HepG2 (cell line): Measurements from ENCODE around the gene POLR1C. TPM values are rescaled to one million over a fixed set of nuclear protein-coding genes. Genes with fewer than 3 reads are reported as not detected.
A peak's percentile ranks its signal among the peaks of the same experiment; 100 is the strongest.

Experiments used
- HNF4A ChIP-seq: sonication (generic); formaldehyde crosslinking; IDR thresholded peaks from 2 replicates; pipeline ENCODE4 v1.4.0; 2020; ENCODE audit warnings: missing genetic modification reagents
- IRF1 ChIP-seq: sonication (generic); formaldehyde crosslinking; IDR thresholded peaks from 2 replicates; pipeline ENCODE4 v1.4.0; 2020; ENCODE audit warnings: low read depth, mild to moderate bottlenecking, missing genetic modification reagents
- KLF16 ChIP-seq, 2 experiments: sonication (generic) in 1 of 2; formaldehyde crosslinking in 1 of 2; IDR thresholded peaks; 2 replicates each; pipeline versions ENCODE4 v1.6.1 to v1.8.0; 2016 to 2023; ENCODE audit warnings: missing genetic modification reagents in 2 of 2, missing compliant biosample characterization in 1 of 2
- LBX2 ChIP-seq: sonication (generic); formaldehyde crosslinking; IDR thresholded peaks from 2 replicates; pipeline ENCODE4 v1.5.0; 2020; ENCODE audit warnings: missing genetic modification reagents, mild to moderate bottlenecking, borderline replicate concordance
- NPAS2 ChIP-seq: sonication (generic); formaldehyde crosslinking; IDR thresholded peaks from 2 replicates; pipeline ENCODE4 v1.8.0; 2022; ENCODE audit warnings: mild to moderate bottlenecking, missing genetic modification reagents, borderline replicate concordance
- NR2F2 ChIP-seq: IDR thresholded peaks from 2 replicates; pipeline ENCODE4 v1.6.1; 2012; ENCODE audit warnings: low read depth, inconsistent platforms, borderline replicate concordance
- ONECUT2 ChIP-seq: sonication (generic); formaldehyde crosslinking; IDR thresholded peaks from 2 replicates; pipeline ENCODE4 v1.4.0; 2020; ENCODE audit warnings: missing genetic modification reagents
- PCBP2 ChIP-seq: fragments of 200-400 bp; formaldehyde crosslinking; optimal IDR thresholded peaks from 2 replicates; pipeline ENCODE3; 2018; ENCODE audit warnings: low read length, low read depth; ENCODE audit not compliant: poor library complexity, severe bottlenecking
- POLR2G ChIP-seq: fragments of 200-400 bp; formaldehyde crosslinking; IDR thresholded peaks from 2 replicates; pipeline ENCODE4 v1.6.1; 2018; ENCODE audit warnings: mild to moderate bottlenecking, low read depth, low read length, moderate library complexity
- RORA ChIP-seq: sonication (generic); formaldehyde crosslinking; IDR thresholded peaks from 2 replicates; pipeline ENCODE4 v1.5.0; 2020; ENCODE audit warnings: mild to moderate bottlenecking, missing genetic modification reagents, moderate library complexity
- SALL2 ChIP-seq: sonication (generic); formaldehyde crosslinking; IDR thresholded peaks from 2 replicates; pipeline ENCODE4 v1.8.1; 2023; ENCODE audit warnings: mild to moderate bottlenecking, missing genetic modification reagents, inconsistent platforms
- SMAD3 ChIP-seq: sonication (generic); formaldehyde crosslinking; IDR thresholded peaks from 2 replicates; pipeline ENCODE4 v1.4.0; 2020; ENCODE audit warnings: missing genetic modification reagents
- ZBTB3 ChIP-seq: sonication (generic); formaldehyde crosslinking; IDR thresholded peaks from 2 replicates; pipeline ENCODE4 v1.4.0; 2020; ENCODE audit warnings: low read depth, mild to moderate bottlenecking, moderate library complexity, missing genetic modification reagents, borderline replicate concordance
- ZKSCAN5 ChIP-seq: sonication (generic); formaldehyde crosslinking; IDR thresholded peaks from 2 replicates; pipeline ENCODE4 v1.5.1; 2020; ENCODE audit warnings: mild to moderate bottlenecking, missing genetic modification reagents
- ZNF101 ChIP-seq: sonication (generic); formaldehyde crosslinking; IDR thresholded peaks from 2 replicates; pipeline ENCODE4 v1.4.0; 2020; ENCODE audit warnings: mild to moderate bottlenecking, low read depth, missing genetic modification reagents, borderline replicate concordance
- ZNF598 ChIP-seq: sonication (generic); formaldehyde crosslinking; IDR thresholded peaks from 2 replicates; pipeline ENCODE4 v1.5.1; 2020; ENCODE audit warnings: mild to moderate bottlenecking, missing genetic modification reagents, borderline replicate concordance
- ZNF773 ChIP-seq: sonication (generic); formaldehyde crosslinking; IDR thresholded peaks from 2 replicates; pipeline ENCODE4 v1.4.0; 2020; ENCODE audit warnings: missing genetic modification reagents, borderline replicate concordance
- ZNF816 ChIP-seq: sonication (generic); formaldehyde crosslinking; IDR thresholded peaks from 2 replicates; pipeline ENCODE4 v1.8.0; 2022; ENCODE audit warnings: missing genetic modification reagents, mild to moderate bottlenecking, borderline replicate concordance
- ZSCAN9 ChIP-seq: IDR thresholded peaks from 2 replicates; pipeline ENCODE4 v1.6.1; 2016; ENCODE audit warnings: borderline replicate concordance
- polyA plus RNA-seq, 8 experiments: library from polyadenylated mRNA; depleted of rRNA in 3 of 8; stranded (reverse) in 7 of 8; unstranded in 1 of 8; fragments of >200 nt; fragmentation: Illumina TruSeq in 4 of 8; extraction: Trizol in 4 of 8; gene quantifications; 2 replicates each; pipeline versions ENCODE4 v1.2.1 to v1.2.3, GENCODE V29; 2011 to 2016; ENCODE audit warnings: low read depth in 4 of 8, missing spikeins in 1 of 8, mixed read lengths in 1 of 8; ENCODE audit not compliant: insufficient read depth in 1 of 8
- total RNA-seq, 5 experiments: library from RNA; depleted of rRNA; stranded (reverse); fragments of >200 nt; fragmentation: Illumina TruSeq; extraction: Trizol; gene quantifications; 2 replicates each; pipeline ENCODE4 v1.2.3, GENCODE V29; 2016; ENCODE audit warnings: low read depth in 1 of 5
- TF ChIP-seq, protein P1 (sequence below): sonication (generic); formaldehyde crosslinking; IDR thresholded peaks from 2 replicates; pipeline ENCODE4 v1.4.0; 2020; ENCODE audit warnings: missing genetic modification reagents
- TF ChIP-seq, protein P2 (sequence below): sonication (generic); formaldehyde crosslinking; IDR thresholded peaks from 2 replicates; pipeline ENCODE4 v1.8.0; 2022; ENCODE audit warnings: mild to moderate bottlenecking, missing genetic modification reagents; ENCODE audit not compliant: insufficient replicate concordance

Gene POLR1C
- total and polyA plus RNA-seq, 2 of the 13 experiments (the other 11 are each of a cell fraction or from before 2014, with no cell fraction given) = 62.6 to 72.2 TPM

- TF ChIP-seq, protein P1, sequence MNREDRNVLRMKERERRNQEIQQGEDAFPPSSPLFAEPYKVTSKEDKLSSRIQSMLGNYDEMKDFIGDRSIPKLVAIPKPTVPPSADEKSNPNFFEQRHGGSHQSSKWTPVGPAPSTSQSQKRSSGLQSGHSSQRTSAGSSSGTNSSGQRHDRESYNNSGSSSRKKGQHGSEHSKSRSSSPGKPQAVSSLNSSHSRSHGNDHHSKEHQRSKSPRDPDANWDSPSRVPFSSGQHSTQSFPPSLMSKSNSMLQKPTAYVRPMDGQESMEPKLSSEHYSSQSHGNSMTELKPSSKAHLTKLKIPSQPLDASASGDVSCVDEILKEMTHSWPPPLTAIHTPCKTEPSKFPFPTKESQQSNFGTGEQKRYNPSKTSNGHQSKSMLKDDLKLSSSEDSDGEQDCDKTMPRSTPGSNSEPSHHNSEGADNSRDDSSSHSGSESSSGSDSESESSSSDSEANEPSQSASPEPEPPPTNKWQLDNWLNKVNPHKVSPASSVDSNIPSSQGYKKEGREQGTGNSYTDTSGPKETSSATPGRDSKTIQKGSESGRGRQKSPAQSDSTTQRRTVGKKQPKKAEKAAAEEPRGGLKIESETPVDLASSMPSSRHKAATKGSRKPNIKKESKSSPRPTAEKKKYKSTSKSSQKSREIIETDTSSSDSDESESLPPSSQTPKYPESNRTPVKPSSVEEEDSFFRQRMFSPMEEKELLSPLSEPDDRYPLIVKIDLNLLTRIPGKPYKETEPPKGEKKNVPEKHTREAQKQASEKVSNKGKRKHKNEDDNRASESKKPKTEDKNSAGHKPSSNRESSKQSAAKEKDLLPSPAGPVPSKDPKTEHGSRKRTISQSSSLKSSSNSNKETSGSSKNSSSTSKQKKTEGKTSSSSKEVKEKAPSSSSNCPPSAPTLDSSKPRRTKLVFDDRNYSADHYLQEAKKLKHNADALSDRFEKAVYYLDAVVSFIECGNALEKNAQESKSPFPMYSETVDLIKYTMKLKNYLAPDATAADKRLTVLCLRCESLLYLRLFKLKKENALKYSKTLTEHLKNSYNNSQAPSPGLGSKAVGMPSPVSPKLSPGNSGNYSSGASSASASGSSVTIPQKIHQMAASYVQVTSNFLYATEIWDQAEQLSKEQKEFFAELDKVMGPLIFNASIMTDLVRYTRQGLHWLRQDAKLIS (CRISPR knock-in tag) = 0 out of 2 replicates have a peak, but pooled peaks have one; percentile 7
- TF ChIP-seq SALL2 = peak; percentile 90
- TF ChIP-seq ZNF598 (CRISPR knock-in tag) = peak; percentile 99
- TF ChIP-seq ZSCAN9 (CRISPR knock-in tag) = peak; percentile 90
- TF ChIP-seq, protein P2, sequence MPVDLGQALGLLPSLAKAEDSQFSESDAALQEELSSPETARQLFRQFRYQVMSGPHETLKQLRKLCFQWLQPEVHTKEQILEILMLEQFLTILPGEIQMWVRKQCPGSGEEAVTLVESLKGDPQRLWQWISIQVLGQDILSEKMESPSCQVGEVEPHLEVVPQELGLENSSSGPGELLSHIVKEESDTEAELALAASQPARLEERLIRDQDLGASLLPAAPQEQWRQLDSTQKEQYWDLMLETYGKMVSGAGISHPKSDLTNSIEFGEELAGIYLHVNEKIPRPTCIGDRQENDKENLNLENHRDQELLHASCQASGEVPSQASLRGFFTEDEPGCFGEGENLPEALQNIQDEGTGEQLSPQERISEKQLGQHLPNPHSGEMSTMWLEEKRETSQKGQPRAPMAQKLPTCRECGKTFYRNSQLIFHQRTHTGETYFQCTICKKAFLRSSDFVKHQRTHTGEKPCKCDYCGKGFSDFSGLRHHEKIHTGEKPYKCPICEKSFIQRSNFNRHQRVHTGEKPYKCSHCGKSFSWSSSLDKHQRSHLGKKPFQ (CRISPR knock-in tag) = peak; percentile 42
- TF ChIP-seq PCBP2 = peak; percentile 40
- TF ChIP-seq ZNF101 (CRISPR knock-in tag) = no peak
- 0 out of 2 replicates have a peak, but pooled peaks have one; percentile 22 for TF ChIP-seq ONECUT2 (CRISPR knock-in tag)
- TF ChIP-seq SMAD3 = peak; percentile 54; the same call in 1 of the 2 replicates
- no peak for TF ChIP-seq ZKSCAN5 (CRISPR knock-in tag)
- TF ChIP-seq POLR2G = peak; percentile 98
- no peak for TF ChIP-seq NPAS2 (CRISPR knock-in tag)
- no peak for TF ChIP-seq LBX2 (CRISPR knock-in tag)
- TF ChIP-seq ZNF816 = peak; percentile 42; the same call in 1 of the 2 replicates
- no peak for TF ChIP-seq NR2F2
- TF ChIP-seq IRF1 (CRISPR knock-in tag) = 0 out of 2 replicates have a peak, but pooled peaks have one; percentile 79
- no peak for TF ChIP-seq RORA (CRISPR knock-in tag)
- peak in 1 of 2 experiments; percentile 93; a peak in 2 of 4 replicates for TF ChIP-seq KLF16 (CRISPR knock-in tag; IDR thresholded peaks at IDR 0.05)
- no peak for TF ChIP-seq HNF4A (CRISPR knock-in tag)
- TF ChIP-seq ZNF773 (CRISPR knock-in tag) = peak; percentile 36; the same call in 1 of the 2 replicates
- no peak for TF ChIP-seq ZBTB3
Observed at GRCh38 chr6:43516697-43517504, at the start of gene POLR1C, which contains the start of gene YIPF3 (continued).
